GM12875 (cell line): Measurements from ENCODE around the gene OVCH2.

Source experiments
- H3K4me3 ChIP-seq: one replicate; pipeline ENCODE4 v1.5.1; 2011; ENCODE audit warnings: low read depth, low read length, control low read depth
- CTCF ChIP-seq: IDR thresholded peaks from 2 replicates; pipeline ENCODE4 v1.5.1; 2011; ENCODE audit warnings: low read depth, mild to moderate bottlenecking, control low read depth, inconsistent platforms, low read length, moderate library complexity, borderline replicate concordance; ENCODE audit not compliant: insufficient read depth

OVCH2 gene

GRCh38 chr11:7654195-7654705, 52.0 kb downstream of the OVCH2 start:
- TF ChIP-seq CTCF: no peak

GRCh38 chr11:7651700-7652099, 54.6 kb downstream of the OVCH2 start:
- TF ChIP-seq CTCF: no peak
- H3K4me3 ChIP-seq: no peak overlapping the region

More at GRCh38 chr11:7654195-7654705, 52.0 kb downstream of the OVCH2 start:
- H3K4me3 ChIP-seq: no peak overlapping the region

- TF ChIP-seq CTCF: no peak
- H3K4me3 ChIP-seq: no peak overlapping the region
These were observed 55.1 kb downstream of the OVCH2 start for GRCh38 chr11:7651140-7651551.

- H3K4me3 ChIP-seq: no peak overlapping the region
- TF ChIP-seq CTCF: no peak
These were observed 58.0 kb downstream of the OVCH2 start for GRCh38 chr11:7648264-7648663.

GRCh38 chr11:7646866-7647265, 59.4 kb downstream of the OVCH2 start:
- H3K4me3 ChIP-seq: no peak overlapping the region

GRCh38 chr11:7645206-7645605, 61.1 kb downstream of the OVCH2 start:
- H3K4me3 ChIP-seq: no peak overlapping the region
- no peak for TF ChIP-seq CTCF

More at GRCh38 chr11:7646866-7647265, 59.4 kb downstream of the OVCH2 start:
- TF ChIP-seq CTCF: no peak

- no peak overlapping the region for H3K4me3 ChIP-seq
- no peak for TF ChIP-seq CTCF
These were observed 63.0 kb downstream of the OVCH2 start for GRCh38 chr11:7643314-7643713.
